Trophoblast cell (in vitro differentiated cells and primary cell): ENCODE results near the gene SMCO2.

Experiments
- DNase-seq, 2 donors: peaks; one replicate each; pipeline ENCODE4 v3.0.0-alpha.2; 2016
- H2AFZ ChIP-seq: 2 replicates; pipeline ENCODE4 v1.6.1; 2013; ENCODE audit warnings: low read length, moderate library complexity, mild to moderate bottlenecking; ENCODE audit not compliant: insufficient read depth, poor library complexity
- H2AK5ac ChIP-seq: 2 replicates; pipeline ENCODE4 v1.6.1; 2013; ENCODE audit warnings: mild to moderate bottlenecking, low read length
- H2BK120ac ChIP-seq: 2 replicates; pipeline ENCODE4 v1.6.1; 2013; ENCODE audit warnings: low read length, mild to moderate bottlenecking, moderate library complexity; ENCODE audit not compliant: insufficient read depth, poor library complexity
- H2BK12ac ChIP-seq: 2 replicates; pipeline ENCODE4 v1.6.1; 2013; ENCODE audit warnings: mild to moderate bottlenecking, low read length, moderate library complexity
- H2BK5ac ChIP-seq: 2 replicates; pipeline ENCODE4 v1.6.1; 2013; ENCODE audit warnings: low read length, low read depth, moderate library complexity, mild to moderate bottlenecking; ENCODE audit not compliant: poor library complexity
- H3K14ac ChIP-seq: 2 replicates; pipeline ENCODE4 v1.6.1; 2013; ENCODE audit warnings: mild to moderate bottlenecking, low read length
- H3K18ac ChIP-seq: 2 replicates; pipeline ENCODE4 v1.6.1; 2013; ENCODE audit warnings: mild to moderate bottlenecking, low read length
- H3K23ac ChIP-seq: 2 replicates; pipeline ENCODE4 v1.6.1; 2013; ENCODE audit warnings: low read length
- H3K27ac ChIP-seq: 2 replicates; pipeline ENCODE4 v1.5.1; 2013; ENCODE audit warnings: low read depth, mild to moderate bottlenecking, inconsistent platforms, low read length, moderate library complexity
- H3K27me3 ChIP-seq: 2 replicates; pipeline ENCODE4 v1.6.1; 2013; ENCODE audit warnings: inconsistent platforms, mild to moderate bottlenecking, low read length, moderate library complexity; ENCODE audit not compliant: insufficient read depth
- H3K36me3 ChIP-seq, 2 experiments: 1 replicate in 1 of 2; 2 replicates in 1 of 2; pipeline ENCODE4 v1.6.1; 2013; ENCODE audit warnings: low read length in 2 of 2, mild to moderate bottlenecking in 2 of 2, moderate library complexity in 1 of 2; ENCODE audit not compliant: insufficient read depth in 2 of 2, control insufficient read depth in 1 of 2
- H3K4ac ChIP-seq: 2 replicates; pipeline ENCODE4 v1.6.1; 2013; ENCODE audit warnings: low read depth, mild to moderate bottlenecking, low read length, moderate library complexity
- H3K4me1 ChIP-seq, 2 experiments: 1 replicate in 1 of 2; 2 replicates in 1 of 2; pipeline ENCODE4 v1.6.1; 2013; ENCODE audit warnings: low read length in 2 of 2, mild to moderate bottlenecking in 2 of 2, moderate library complexity in 1 of 2; ENCODE audit not compliant: insufficient read depth in 2 of 2, control insufficient read depth in 1 of 2
- H3K4me2 ChIP-seq: 2 replicates; pipeline ENCODE4 v1.6.1; 2013; ENCODE audit warnings: inconsistent platforms, mild to moderate bottlenecking, low read length, moderate library complexity
- H3K4me3 ChIP-seq: 2 replicates; pipeline ENCODE4 v1.5.1; 2013; ENCODE audit warnings: mild to moderate bottlenecking, low read depth, low read length, inconsistent platforms
- H3K79me1 ChIP-seq: one replicate; pipeline ENCODE4 v1.6.1; 2013; ENCODE audit warnings: low read length
- H3K79me2 ChIP-seq: 2 replicates; pipeline ENCODE4 v1.6.1; 2013; ENCODE audit warnings: low read length, mild to moderate bottlenecking; ENCODE audit not compliant: control insufficient read depth, insufficient read depth, poor library complexity
- H3K9ac ChIP-seq: 2 replicates; pipeline ENCODE4 v1.6.1; 2013; ENCODE audit warnings: mild to moderate bottlenecking, low read length
- H3K9me3 ChIP-seq: 2 replicates; pipeline ENCODE4 v1.6.1; 2013; ENCODE audit warnings: low read depth, mild to moderate bottlenecking, control low read depth, inconsistent platforms, low read length; ENCODE audit not compliant: insufficient read depth
- H4K12ac ChIP-seq: 2 replicates; pipeline ENCODE4 v1.6.1; 2013; ENCODE audit warnings: low read depth, mild to moderate bottlenecking, low read length, moderate library complexity
- H4K8ac ChIP-seq: 2 replicates; pipeline ENCODE4 v1.6.1; 2013; ENCODE audit warnings: low read depth, mild to moderate bottlenecking, low read length, moderate library complexity
- H4K91ac ChIP-seq: one replicate; pipeline ENCODE4 v1.6.1; 2013; ENCODE audit warnings: low read depth, mild to moderate bottlenecking, low read length, moderate library complexity
- WGBS: extraction: QIAGEN DNeasy Blood & Tissue Kit; methylation state at CpG from one replicate; pipeline ENCODE4 v1.1.7; 2013; ENCODE audit warnings: missing lambda C conversion rate; ENCODE audit not compliant: insufficient read length, insufficient coverage; ENCODE audit errors: extremely low coverage; 5-methylcytosine and 5-hydroxymethylcytosine counted together

Gene SMCO2

GRCh38 chr12:27505109-27505508, 58.6 kb downstream of the SMCO2 start:
- H3K27ac ChIP-seq, result no peak overlapping the region
- H3K79me2 ChIP-seq, result no peaks in the 10 kb centered on the region
- H3K9ac ChIP-seq, result no peak overlapping the region
- H4K12ac ChIP-seq, result no peak overlapping the region
- no peak overlapping the region for H4K91ac ChIP-seq
- no peak overlapping the region for H4K8ac ChIP-seq
- H3K79me1 ChIP-seq, result no peaks in the 10 kb centered on the region
- no peaks in the 10 kb centered on the region for H3K27me3 ChIP-seq
- whole genome bisulfite sequencing, result no CpG with 5 or more reads among the region's 2 CpGs
- H3K4ac ChIP-seq, result no peak overlapping the region
- no peak overlapping the region for H3K23ac ChIP-seq
- no peaks in the 10 kb centered on the region for H3K36me3 ChIP-seq
- H3K4me2 ChIP-seq, result no peak overlapping the region
- no peak overlapping the region for H2AFZ ChIP-seq
- no peak overlapping the region for H3K18ac ChIP-seq
- H2AK5ac ChIP-seq, result no peak overlapping the region
- H3K4me3 ChIP-seq, result no peak overlapping the region
- H3K14ac ChIP-seq, result no peak overlapping the region
- H2BK5ac ChIP-seq, result no peak overlapping the region
- H3K9me3 ChIP-seq, result no peaks in the 10 kb centered on the region
- DNase-seq, result no peak
- no peak overlapping the region for H2BK12ac ChIP-seq
- no peak overlapping the region for H2BK120ac ChIP-seq
- no peaks in the 10 kb centered on the region for H3K4me1 ChIP-seq

- Histone ChIP-seq H3K27me3 (no peaks in the 10 kb centered on the region), H2BK5ac (no peak overlapping the region), H3K4me1 (no peaks in the 10 kb centered on the region), H2AFZ (no peak overlapping the region), H3K79me1 (no peaks in the 10 kb centered on the region), H3K23ac (no peak overlapping the region), H3K4me2 (no peak overlapping the region), H3K18ac (no peak overlapping the region), H3K9ac (peak overlapping the region; percentile 48), H4K91ac (no peak overlapping the region), H3K27ac (no peak overlapping the region), H3K9me3 (no peaks in the 10 kb centered on the region), H3K36me3 (no peaks in the 10 kb centered on the region), H4K8ac (no peak overlapping the region), H3K4ac (no peak overlapping the region), H2BK12ac (no peak overlapping the region), H2AK5ac (no peak overlapping the region), H3K79me2 (no peaks in the 10 kb centered on the region), H3K4me3 (no peak overlapping the region), H3K14ac (no peak overlapping the region), H2BK120ac (no peak overlapping the region), H4K12ac (no peak overlapping the region)
- DNase-seq, result no peak
Observed at GRCh38 chr12:27505761-27506160, 59.2 kb downstream of the SMCO2 start.

- H2AFZ ChIP-seq, result no peak overlapping the region
- no peak overlapping the region for H2BK12ac ChIP-seq
- no peak overlapping the region for H3K4me2 ChIP-seq
- no peak for DNase-seq
- H3K4me3 ChIP-seq, result no peak overlapping the region
- no peak overlapping the region for H3K14ac ChIP-seq
- H3K18ac ChIP-seq, result no peak overlapping the region
- H4K12ac ChIP-seq, result no peak overlapping the region
- peaks cover 0 to 2% of the 10 kb centered on the region in 2 experiments for H3K4me1 ChIP-seq
- WGBS, result no CpG with 5 or more reads among the region's 2 CpGs
- H3K27ac ChIP-seq, result no peak overlapping the region
- H3K9ac ChIP-seq, result no peak overlapping the region
- H4K91ac ChIP-seq, result no peak overlapping the region
- H2BK120ac ChIP-seq, result no peak overlapping the region
- H3K79me2 ChIP-seq, result peaks cover 1% of the 10 kb centered on the region
- H3K79me1 ChIP-seq, result peaks cover 2% of the 10 kb centered on the region
- H3K4ac ChIP-seq, result no peak overlapping the region
- no peak overlapping the region for H3K23ac ChIP-seq
- no peak overlapping the region for H2BK5ac ChIP-seq
- H3K27me3 ChIP-seq, result no peaks in the 10 kb centered on the region
- H4K8ac ChIP-seq, result no peak overlapping the region
- no peaks in the 10 kb centered on the region for H3K36me3 ChIP-seq
- H3K9me3 ChIP-seq, result no peaks in the 10 kb centered on the region
- H2AK5ac ChIP-seq, result no peak overlapping the region
Observed at GRCh38 chr12:27506645-27507189, 60.2 kb downstream of the SMCO2 start.

GRCh38 chr12:27508736-27509431, 62.3 kb downstream of the SMCO2 start:
- Histone ChIP-seq H3K9ac (no peak overlapping the region), H3K27me3 (no peaks in the 10 kb centered on the region), H3K4me3 (no peak overlapping the region), H4K12ac (no peak overlapping the region), H3K27ac (no peak overlapping the region), H2AFZ (no peak overlapping the region), H3K79me2 (peaks cover 1% of the 10 kb centered on the region), H3K36me3 (no peaks in the 10 kb centered on the region), H2BK5ac (no peak overlapping the region), H4K91ac (no peak overlapping the region), H3K14ac (no peak overlapping the region), H3K79me1 (peaks cover 8% of the 10 kb centered on the region), H2BK12ac (no peak overlapping the region), H2BK120ac (no peak overlapping the region), H3K4me1 (peaks cover 0 to 2% of the 10 kb centered on the region in 2 experiments), H3K9me3 (no peaks in the 10 kb centered on the region), H3K4me2 (no peak overlapping the region), H3K4ac (no peak overlapping the region), H4K8ac (no peak overlapping the region), H3K23ac (no peak overlapping the region), H3K18ac (no peak overlapping the region), H2AK5ac (no peak overlapping the region)
- DNase-seq, result no peak
- WGBS, result no CpG with 5 or more reads among the region's 5 CpGs
